Ovary (tissue), 9 donors: ENCODE measurements around the gene TBXA2R. TPM values are rescaled to one million over a fixed set of nuclear protein-coding genes. Genes with fewer than 3 reads are reported as not detected.
A peak's percentile ranks its signal among the peaks of the same experiment; 100 is the strongest.

Source experiments
- DNase-seq, 5 donors: peaks; one replicate each; pipeline ENCODE4 v3.0.0-alpha.2; 2019 to 2020
- H3K27ac ChIP-seq, 2 donors: fragments of 200-600 bp; one replicate each; pipeline versions ENCODE4 v1.5.1 to v1.8.0; 2019 to 2022
- H3K27me3 ChIP-seq: fragments of 200-600 bp; one replicate; pipeline ENCODE4 v1.8.0; 2022
- H3K36me3 ChIP-seq: fragments of 200-600 bp; sonication (generic); one replicate; pipeline ENCODE4 v1.5.1; 2019
- H3K4me1 ChIP-seq: one replicate; pipeline ENCODE4 v1.8.1; 2013; ENCODE audit warnings: mild to moderate bottlenecking, moderate library complexity; ENCODE audit not compliant: insufficient read depth
- H3K4me3 ChIP-seq: fragments of 200-600 bp; sonication (generic); one replicate; pipeline ENCODE4 v1.5.1; 2017
- H3K9me3 ChIP-seq, 2 donors: fragments of 200-600 bp in 1 of 2; sonication (generic) in 1 of 2; one replicate each; pipeline versions ENCODE4 v1.5.1 to v1.8.1; 2013 to 2019; ENCODE audit warnings: mild to moderate bottlenecking in 1 of 2, moderate library complexity in 1 of 2
- CTCF ChIP-seq, 3 donors: fragments of 450-650 bp in 2 of 3; fragments of 200-600 bp in 1 of 3; IDR thresholded peaks; one replicate each; pipeline versions ENCODE4 v1.5.1 to v1.8.0; 2016 to 2022; ENCODE audit warnings: antibody characterized with exemption in 3 of 3, mild to moderate bottlenecking in 1 of 3
- EP300 ChIP-seq: sonication (generic); formaldehyde crosslinking; IDR thresholded peaks from one replicate; pipeline ENCODE4 v1.6.1; 2017; ENCODE audit warnings: antibody characterized with exemption
- POLR2A ChIP-seq: fragments of 450-650 bp; IDR thresholded peaks from one replicate; pipeline ENCODE4 v1.6.1; 2017; ENCODE audit warnings: antibody characterized with exemption, mild to moderate bottlenecking, moderate library complexity
- WGBS, 3 donors: extraction: QIAGEN DNeasy Blood & Tissue Kit in 1 of 3; methylation state at CpG; one replicate each; pipeline versions ENCODE4 v1.1.5 to v1.1.7; 2013 to 2017; 5-methylcytosine and 5-hydroxymethylcytosine counted together
- intact Hi-C, 4 donors: fragments of 100-400 bp; cut with DNase I; formaldehyde crosslinking; loops; one replicate each; pipeline versions ENCODE4 v1.11.0 to v1.15.1; 2022 to 2023
- polyA plus RNA-seq, 2 donors: library from polyadenylated mRNA; stranded (reverse); fragments of 200-250 nt in 1 of 2; fragments of 350-450 nt in 1 of 2; fragmentation: Illumina TruSeq in 1 of 2; extraction: RNeasy Lipid Tissue Mini Kit (QIAGEN cat#74804) in 1 of 2; gene quantifications; one replicate each; pipeline ENCODE4 v1.2.3, GENCODE V29; 2013 to 2014
- total RNA-seq, 7 donors: library from RNA; depleted of rRNA in 2 of 7; stranded (reverse); fragments of >200 nt in 2 of 7; fragmentation: NEBNext Ultra II Directional in 3 of 7; extraction: Animal tissue kit (Norgen Biotek cat#: 25700) in 3 of 7; gene quantifications; one replicate each; pipeline versions ENCODE4 v1.1.0 to v1.2.4, GENCODE V29; 2016 to 2023
- donor health status: DM: no; HTN: no; CAD: no; lungs with moderate emphysema.
- donor health status: DM: no; HTN: no; CAD: no.
- donor health status: Bipolar disorder and iron deficiency.
- donor health status: DM: yes; HTN: yes; CAD: no.
- donor health status: DM: no; HTN: no; CAD: no.
- donor health status: DM: yes; HTN: yes; CAD: no.

Gene TBXA2R
- total and polyA plus RNA-seq, 9 donors, result 1.1 to 3.7 (median 1.5) TPM

GRCh38 chr19:3589949-3590348 lies 16.7 kb downstream of the TBXA2R start:
- TF ChIP-seq POLR2A (no peak), EP300 (no peak), CTCF (IDR thresholded peaks at IDR 0.05) (no peak)
- 92 to 94% (median 93%) methylated on average over 22 of the region's 22 CpGs for WGBS, 3 donors
- no peak overlapping the region for H3K4me3 ChIP-seq
- no peaks in the 10 kb centered on the region for H3K9me3 ChIP-seq
- no peak for DNase-seq
- no peaks in the 10 kb centered on the region for H3K36me3 ChIP-seq
- no peaks in the 10 kb centered on the region for H3K27me3 ChIP-seq
- intact Hi-C loops, result no loop called here
- H3K27ac ChIP-seq, result no peak overlapping the region
- H3K4me1 ChIP-seq, result no peaks in the 10 kb centered on the region

DNA sequence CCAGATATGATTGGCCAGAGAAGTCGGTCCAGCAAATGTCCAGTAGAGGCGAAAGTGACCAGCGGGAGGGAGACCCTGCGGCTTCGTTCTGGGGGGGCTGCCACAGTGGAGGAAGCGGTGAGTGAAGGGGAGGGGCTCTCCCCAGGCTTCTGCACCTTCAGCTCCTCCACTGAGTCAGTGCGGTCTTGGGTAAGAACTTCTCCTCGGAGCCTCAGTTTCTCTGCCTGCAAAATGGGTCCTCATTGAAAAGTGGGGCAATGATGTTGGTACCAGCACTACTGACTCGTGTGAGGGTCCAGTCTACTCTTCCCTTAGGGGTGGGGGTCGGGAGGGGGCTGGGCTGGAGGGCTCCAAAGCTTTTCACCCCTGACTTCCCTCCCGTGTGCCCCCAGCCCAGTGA lies 17.2 kb downstream of the TBXA2R start:
- no peak for DNase-seq
- 75 to 85% (median 80%) methylated on average over 11 of the region's 11 CpGs for WGBS, 3 donors
- no peaks in the 10 kb centered on the region for H3K27me3 ChIP-seq
- intact Hi-C loops, result no loop called here
- no peaks in the 10 kb centered on the region for H3K4me1 ChIP-seq
- no peaks in the 10 kb centered on the region for H3K9me3 ChIP-seq
- TF ChIP-seq CTCF (IDR thresholded peaks at IDR 0.05) (no peak), EP300 (no peak), POLR2A (no peak)
- no peak overlapping the region for H3K4me3 ChIP-seq
- H3K27ac ChIP-seq, result no peak overlapping the region
- H3K36me3 ChIP-seq, result no peaks in the 10 kb centered on the region

DNA sequence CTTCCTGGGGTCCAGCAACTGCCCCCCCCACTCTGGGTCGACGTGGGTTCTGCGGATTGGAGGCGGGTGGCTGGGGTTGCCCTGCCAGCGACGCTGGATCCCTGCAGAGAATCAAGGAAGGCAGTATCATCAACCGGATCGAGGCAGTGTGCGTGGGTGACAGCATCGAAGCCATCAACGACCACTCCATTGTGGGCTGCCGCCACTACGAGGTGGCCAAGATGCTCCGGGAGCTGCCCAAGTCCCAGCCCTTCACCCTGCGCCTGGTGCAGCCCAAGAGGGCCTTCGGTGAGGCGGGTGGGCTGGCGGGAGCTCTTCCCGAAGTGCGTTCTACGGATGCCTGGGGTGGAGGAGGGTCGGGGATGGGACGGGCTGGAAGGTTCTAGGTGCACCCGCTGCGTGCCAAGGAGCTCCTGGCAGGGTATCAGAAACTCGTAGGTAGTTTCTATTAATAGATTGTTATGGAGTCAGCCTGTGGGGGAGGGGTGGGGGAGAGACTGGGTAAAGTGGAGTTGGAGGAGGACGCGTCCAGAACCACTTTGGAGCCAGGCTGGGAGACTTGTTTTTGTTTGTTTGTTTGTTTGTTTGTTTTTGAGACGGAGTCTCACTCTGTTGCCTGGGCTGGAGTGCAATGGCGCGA lies 19.8 kb downstream of the TBXA2R start:
- no peak for DNase-seq
- Histone ChIP-seq H3K36me3 (no peaks in the 10 kb centered on the region), H3K4me3 (no peak overlapping the region), H3K9me3 (no peaks in the 10 kb centered on the region), H3K4me1 (no peaks in the 10 kb centered on the region), H3K27me3 (no peaks in the 10 kb centered on the region), H3K27ac (no peak overlapping the region)
- intact Hi-C loops, result no loop called here
- 46 to 62% (median 62%) methylated on average over 13 to 31 of the region's 31 CpGs for WGBS, 3 donors
- TF ChIP-seq CTCF (IDR thresholded peaks at IDR 0.05) (no peak), EP300 (no peak), POLR2A (no peak)

- H3K27me3 ChIP-seq, result no peaks in the 10 kb centered on the region
- 11 to 26% (median 18%) methylated on average over 7 to 16 of the region's 16 CpGs for WGBS, 3 donors
- TF ChIP-seq CTCF (IDR thresholded peaks at IDR 0.05) (peak in 1 of 3 donors; percentile 24), POLR2A (no peak)
- no peak overlapping the region for H3K4me3 ChIP-seq
- no peak overlapping the region for H3K27ac ChIP-seq
- no peaks in the 10 kb centered on the region for H3K36me3 ChIP-seq
- intact Hi-C loops, result no loop called here
- DNase-seq, result no peak
- no peaks in the 10 kb centered on the region for H3K9me3 ChIP-seq
- no peaks in the 10 kb centered on the region for H3K4me1 ChIP-seq
Measured at GRCh38 chr19:3586127-3586626, 20.5 kb downstream of the TBXA2R start.
